GM20431 (cell line): ENCODE data around the gene RHBDD1.

Source experiments
- in situ Hi-C: fragments of 300-500 bp; cut with MseI, MboI; formaldehyde crosslinking; loops from one replicate; pipeline ENCODE4 v1.15.0; 2020; ENCODE audit warnings: low sequenced_read_pairs; ENCODE audit not compliant: unreplicated experiment

The RHBDD1 gene

GRCh38 chr2:226882606-226883005, 46.8 kb downstream of the RHBDD1 start:
- in situ Hi-C loops, result no loop called here

- in situ Hi-C loops, result no loop called here
Observed at GRCh38 chr2:226883296-226883795, 47.5 kb downstream of the RHBDD1 start.

DNA sequence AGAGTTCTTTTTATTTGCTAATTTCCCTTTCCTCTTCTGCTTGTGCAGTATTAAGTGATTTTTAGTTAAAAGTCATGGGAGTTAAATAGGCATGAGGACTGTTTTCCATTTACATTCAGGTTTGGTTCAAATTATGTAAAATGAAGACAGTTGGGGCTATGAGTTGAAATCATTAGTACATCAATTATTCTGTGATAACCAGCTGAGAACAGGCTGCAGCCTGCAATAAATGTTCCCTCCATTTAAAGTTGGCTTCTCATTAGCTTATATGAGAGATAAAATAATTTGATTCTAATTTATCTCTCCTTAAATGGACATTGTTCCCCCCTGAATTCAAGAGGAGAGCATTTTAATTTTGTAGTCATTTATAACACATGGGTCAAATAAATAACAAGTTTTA, 48.3 kb downstream of the RHBDD1 start:
- in situ Hi-C loops, result no loop called here

DNA sequence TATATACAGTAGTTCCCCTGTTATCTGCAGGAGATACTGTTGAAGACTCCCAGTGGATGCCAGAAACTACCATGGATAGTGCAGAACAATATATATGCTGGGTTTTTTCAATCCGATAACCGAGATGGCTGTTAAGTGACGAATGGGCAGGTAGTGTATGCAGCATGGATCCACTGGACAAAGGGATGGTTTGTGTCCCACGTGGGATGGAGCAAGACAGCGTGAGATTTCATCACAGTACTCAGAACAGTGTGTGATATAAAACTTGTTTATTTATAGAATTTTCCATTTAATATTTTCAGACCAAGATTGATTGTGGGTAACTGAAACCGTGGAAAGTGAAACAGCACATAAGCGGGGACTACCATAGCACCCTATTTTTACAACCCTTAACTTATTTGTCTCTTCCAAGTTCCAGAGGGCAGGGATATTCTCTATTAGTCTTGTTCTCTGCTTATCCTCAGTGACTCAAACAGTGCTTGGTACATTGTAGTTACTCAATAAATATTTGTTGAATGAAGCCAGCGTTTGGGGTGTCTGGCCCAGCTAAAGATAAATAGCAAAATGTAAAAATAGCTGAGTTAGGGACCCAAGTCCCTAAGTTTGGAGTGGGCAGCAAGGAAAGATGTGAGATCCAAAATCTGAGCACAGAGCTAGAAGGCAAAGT, 50.0 kb downstream of the RHBDD1 start:
- in situ Hi-C loops, result no loop called here

- in situ Hi-C loops, result no loop called here
Observed at GRCh38 chr2:226887940-226888339, 52.1 kb downstream of the RHBDD1 start.

GRCh38 chr2:226888378-226888965, 52.6 kb downstream of the RHBDD1 start:
- in situ Hi-C loops, result no loop called here

- in situ Hi-C loops, result no loop called here
Observed at GRCh38 chr2:226888971-226889370, 53.1 kb downstream of the RHBDD1 start.

- in situ Hi-C loops, result no loop called here
Observed at GRCh38 chr2:226890286-226890685, 54.4 kb downstream of the RHBDD1 start.

DNA sequence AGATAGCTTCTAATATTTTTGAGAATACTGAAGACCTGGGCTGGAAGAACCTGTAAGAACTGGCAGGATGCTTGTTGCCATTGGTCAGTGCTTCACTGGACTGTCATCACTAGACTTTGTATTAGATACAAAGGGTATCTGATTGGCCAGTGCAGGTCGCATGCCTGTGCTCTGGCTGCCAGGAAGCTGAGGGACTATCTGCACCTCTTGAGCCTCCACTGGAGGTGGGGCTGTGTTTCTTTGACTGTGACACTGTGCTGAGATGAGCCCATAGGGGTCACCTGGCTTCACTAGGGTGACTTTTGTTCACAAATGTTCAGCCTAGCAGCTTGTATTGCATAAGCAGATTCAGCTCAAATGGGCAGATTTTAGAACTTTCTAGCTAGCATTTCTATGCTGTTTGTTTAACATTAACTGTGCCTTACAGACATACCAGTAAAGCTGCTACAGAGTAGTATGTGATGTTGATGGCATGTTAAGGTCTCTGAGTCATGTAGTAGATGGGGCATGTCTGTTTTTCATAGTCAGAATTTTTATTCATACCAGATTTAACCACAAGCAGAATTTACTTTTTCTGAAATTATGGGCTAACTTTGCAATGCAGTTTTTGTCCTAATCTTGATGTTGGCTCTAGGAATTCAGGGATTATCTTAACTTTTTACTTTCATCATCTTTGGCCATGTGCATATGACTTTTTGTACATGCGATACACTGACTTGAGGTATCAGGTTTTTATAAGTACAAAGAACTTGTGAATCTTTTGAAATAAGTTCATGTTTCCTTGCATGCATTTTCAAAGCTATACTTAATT, 56.1 kb downstream of the RHBDD1 start:
- in situ Hi-C loops, result no loop called here

- in situ Hi-C loops, result no loop called here
Observed at GRCh38 chr2:226892729-226893128, 56.9 kb downstream of the RHBDD1 start.

- in situ Hi-C loops, result no loop called here
Observed at GRCh38 chr2:226893216-226893615, 57.4 kb downstream of the RHBDD1 start.

GRCh38 chr2:226894752-226895151, 58.9 kb downstream of the RHBDD1 start:
- in situ Hi-C loops, result no loop called here

DNA sequence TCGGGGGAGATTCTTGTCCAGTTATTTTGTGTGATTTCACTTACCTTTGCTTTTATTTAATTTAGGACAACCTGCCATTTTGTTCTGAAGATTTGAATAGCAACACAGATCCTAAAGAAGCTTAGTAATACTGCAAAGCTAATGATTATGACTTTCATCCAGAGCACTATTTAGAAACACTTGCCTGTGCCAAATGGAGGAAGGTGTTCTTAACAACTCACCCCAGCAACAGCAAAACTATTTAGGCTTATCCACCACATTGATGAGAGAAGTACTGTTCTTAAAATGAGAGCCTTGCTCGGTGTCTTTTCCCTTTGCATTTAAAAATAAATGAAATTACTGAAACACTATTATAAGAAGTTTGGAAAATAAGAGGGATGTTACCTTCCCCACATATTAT, 59.7 kb downstream of the RHBDD1 start:
- in situ Hi-C loops, result no loop called here

- in situ Hi-C loops, result no loop called here
Observed at GRCh38 chr2:226898121-226898520, 62.3 kb downstream of the RHBDD1 start.

GRCh38 chr2:226898897-226899296, 63.0 kb downstream of the RHBDD1 start:
- in situ Hi-C loops, result no loop called here

DNA sequence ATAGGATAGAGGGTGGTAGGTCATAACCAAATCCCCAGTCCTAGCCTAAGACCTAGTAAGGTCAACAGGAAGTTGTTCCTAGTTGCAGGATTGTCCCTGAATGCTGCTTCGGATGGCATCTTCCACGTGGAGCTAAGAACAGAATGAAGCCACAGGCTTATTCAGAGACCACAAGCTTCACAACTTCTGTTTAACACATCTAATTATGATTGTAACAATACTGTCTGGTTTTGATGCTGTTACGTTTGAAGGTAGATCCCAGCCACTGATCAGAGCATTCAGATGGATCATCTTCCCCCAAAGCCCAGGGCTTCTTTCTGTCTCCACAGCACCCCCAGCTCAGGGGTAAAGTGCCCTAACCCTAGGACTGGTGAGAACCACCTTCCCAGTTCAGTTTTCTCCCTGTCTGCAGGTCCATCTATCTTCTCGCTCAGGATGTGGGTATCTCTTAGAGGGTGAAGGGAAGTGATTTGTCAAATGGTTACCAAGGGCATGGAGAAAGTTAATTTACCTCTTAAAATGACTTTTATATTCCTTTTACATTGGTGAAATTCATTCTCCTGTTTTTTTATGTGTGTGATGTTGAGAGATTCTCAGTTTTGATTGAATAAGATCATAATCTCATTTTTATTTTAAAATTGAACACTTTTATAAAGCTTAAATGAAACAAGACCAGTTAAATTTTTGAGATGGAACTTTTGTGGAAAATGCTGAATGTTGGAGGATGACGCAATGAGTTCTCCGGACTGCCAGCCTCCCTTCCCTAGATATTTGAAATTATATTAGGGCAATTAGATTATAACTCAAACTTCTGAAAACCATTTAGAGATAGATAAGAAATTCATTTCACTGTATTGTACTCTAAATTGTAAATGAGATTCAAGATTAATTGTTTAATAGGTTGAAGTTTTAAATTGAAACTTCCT, 66.5 kb downstream of the RHBDD1 start:
- in situ Hi-C loops, result no loop called here

DNA sequence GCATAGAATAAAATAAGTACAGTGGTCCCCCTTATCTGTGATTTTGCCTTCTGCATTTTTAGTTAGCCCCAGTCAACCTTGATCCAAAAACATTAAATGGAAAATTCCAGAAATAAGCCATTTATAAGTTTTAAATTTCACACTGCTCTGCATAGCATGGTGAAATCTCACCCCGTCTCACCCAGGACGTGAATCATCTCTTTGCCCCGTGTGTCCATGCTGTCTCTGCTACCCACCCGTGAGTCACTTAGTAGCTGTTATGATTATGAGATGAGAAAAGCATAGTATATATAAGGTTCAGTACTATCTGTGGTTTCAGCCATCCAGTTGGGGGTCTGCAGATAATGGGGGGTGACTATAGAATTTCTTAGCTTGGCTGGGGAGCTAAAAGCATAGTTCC, 67.3 kb downstream of the RHBDD1 start:
- in situ Hi-C loops, result no loop called here

DNA sequence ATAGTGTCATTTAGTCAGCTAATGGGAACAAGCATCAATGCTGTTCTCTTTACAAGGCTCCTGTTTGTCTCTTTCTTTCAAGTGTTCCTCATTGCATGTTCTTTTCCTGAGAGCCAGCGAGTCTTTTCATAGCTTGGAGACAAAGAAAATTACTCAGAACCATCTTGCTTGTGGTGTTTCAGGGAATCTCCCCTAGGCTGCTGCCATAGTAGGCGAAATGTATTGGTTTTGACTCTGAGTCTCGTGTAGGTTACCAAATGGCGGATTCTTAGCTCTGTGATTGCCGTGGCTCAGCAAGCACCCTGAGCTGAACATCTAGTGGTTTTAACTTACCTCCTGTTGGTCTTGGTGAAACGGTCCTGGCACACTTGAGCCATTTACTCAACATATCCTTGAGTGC, 68.7 kb downstream of the RHBDD1 start:
- in situ Hi-C loops, result no loop called here

DNA sequence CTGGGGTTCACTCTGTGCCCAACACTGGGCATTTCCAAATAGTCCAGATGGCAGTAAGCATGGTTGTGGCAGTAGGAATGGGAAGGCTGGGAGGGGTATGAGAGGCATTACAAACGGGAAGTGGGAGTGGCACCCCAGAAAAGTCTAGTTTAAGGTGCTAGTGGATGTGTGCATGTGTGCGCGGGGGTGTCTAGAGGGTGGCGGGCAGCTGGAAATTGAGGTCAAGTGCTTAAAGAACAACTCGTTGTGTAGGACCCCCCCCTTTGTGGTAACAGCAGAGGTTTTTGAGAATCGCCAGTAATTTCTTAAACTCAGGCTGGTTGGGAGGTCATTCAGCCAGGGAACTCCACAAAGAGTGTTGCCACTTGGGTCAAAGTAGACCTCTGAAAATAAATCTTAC, 69.9 kb downstream of the RHBDD1 start:
- in situ Hi-C loops, result no loop called here

DNA sequence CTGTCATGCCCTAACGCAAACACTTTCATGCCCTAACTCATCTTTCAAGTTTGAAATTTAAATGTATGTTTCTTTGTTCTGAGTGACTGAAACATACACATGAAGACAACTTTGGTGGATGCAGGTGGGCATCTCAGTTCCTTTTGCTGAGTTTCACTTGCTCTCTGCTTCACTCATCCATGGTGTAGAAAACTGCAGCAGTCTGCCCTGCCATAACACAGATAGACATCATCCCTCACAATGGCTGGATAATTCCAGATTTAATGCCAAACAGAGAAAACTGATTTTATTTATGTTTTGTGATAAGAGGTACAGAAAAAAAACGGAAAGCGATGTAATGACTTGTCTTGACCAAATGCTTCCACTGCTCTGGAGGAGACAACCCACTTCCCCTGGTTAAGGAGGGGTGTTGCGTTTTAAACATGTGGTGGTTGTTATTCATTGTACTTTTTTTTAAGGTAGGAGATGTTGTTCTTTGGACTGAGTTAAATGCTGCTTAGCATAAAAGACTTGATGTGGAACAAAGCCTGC, 70.4 kb downstream of the RHBDD1 start:
- in situ Hi-C loops, result no loop called here
